ENCODE data around the gene DCTN1. TPM values are rescaled to one million over a fixed set of nuclear protein-coding genes. Genes with fewer than 3 reads are reported as not detected.

Gene DCTN1
- 100 to 1,000 TPM in 2 of 3 donors, 10 to 100 TPM in 1; 92.2 to 125 (median 103) TPM for total RNA-seq

DNA sequence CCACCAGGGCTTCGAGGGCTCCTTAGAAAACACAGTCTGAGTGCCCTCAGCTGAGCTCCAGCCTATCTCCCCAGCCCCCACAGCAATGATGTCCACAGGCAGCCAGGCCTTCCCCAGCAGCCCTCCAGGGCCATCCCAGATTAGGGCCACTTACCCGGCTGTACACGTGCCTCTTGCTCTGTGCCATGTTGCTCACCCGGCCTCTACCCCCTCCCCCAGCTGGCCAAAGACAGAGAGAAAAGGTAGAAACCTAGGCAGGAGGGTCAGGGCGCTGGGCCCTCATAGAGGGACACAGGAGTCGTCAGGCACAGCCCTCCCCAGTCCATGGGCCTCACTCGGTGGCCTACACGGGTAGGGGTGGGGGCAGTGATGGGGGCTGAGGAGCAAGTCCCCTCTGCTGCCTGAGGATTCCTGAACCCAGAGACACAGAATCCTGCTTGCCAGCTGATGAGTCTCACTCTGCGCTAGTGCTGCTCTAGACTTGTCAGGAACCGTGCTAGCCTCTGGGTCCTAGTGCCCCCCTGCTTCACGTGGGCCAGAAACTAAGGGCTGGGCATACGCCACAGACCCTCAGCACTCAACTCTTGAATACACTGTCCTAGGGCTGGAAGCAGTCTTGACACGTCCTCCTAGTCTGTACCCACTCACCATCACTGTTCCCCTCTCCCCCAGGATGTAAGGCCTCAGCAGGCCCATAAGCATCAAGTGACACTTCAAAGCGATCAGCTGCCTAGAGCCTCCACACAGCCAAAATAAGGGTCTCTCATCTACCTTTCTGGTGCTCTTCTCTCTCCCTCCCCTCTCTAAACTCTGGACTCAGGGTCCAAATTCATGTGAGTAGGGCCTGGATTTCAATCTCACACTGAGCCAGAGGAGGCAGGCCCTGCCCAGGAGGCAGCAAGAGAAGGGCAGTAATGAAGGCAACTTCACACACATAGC is at the start of gene DCTN1:
Gene DCTN1 (minus strand): TSS at position 461 of the 939 bp plus-strand sequence. CDS start 274 bp downstream, at position 187.
- Histone ChIP-seq H3K9me3 (no peaks in the 10 kb centered on the region), H3K27me3 (no peaks in the 10 kb centered on the region), H3K4me3 (peak within 1 kb of the TSS; percentile 37 to 63 (median 42)), H3K4me1 (peaks cover 0 to 24% of the 10 kb centered on the region in 2 donors), H3K36me3 (no peaks in the 10 kb centered on the region), H3K27ac (peak within 1 kb of the TSS; percentile 3 to 10)
- TF ChIP-seq CTCF (IDR thresholded peaks at IDR 0.05) (no peak), POLR2AphosphoS5 (IDR thresholded peaks at IDR 0.05) (no peak), POLR2A (IDR thresholded peaks at IDR 0.05) (no peak)
- no peak for DNase-seq (ENCODE audit: low spot score in 2 of 2)
- intact Hi-C loops (cut with DNase I; ENCODE audit: low total_unique reads): no loop called here

DNA sequence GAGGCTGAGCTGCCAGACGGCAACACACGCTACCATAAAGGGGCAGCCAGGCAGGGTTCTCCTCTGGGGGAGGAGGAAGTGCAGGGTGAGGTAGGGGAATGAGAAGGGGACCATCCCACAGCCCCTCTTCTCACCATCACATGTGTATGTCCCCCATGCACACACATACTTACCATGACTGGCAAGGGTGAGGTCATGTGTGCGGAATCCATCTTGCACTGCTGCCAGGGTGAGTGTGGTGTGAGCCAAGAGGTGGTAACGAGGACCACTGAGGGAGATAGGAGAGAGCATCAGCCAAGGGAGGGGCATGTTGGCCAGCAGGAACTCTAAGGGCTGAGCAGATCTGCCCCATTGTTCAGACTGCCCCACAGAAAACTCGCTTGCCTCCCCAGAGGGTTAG is 48.6 kb upstream of the DCTN1 start:
- Histone ChIP-seq H3K4me3 (no peak overlapping the region), H3K36me3 (no peaks in the 10 kb centered on the region), H3K27me3 (no peaks in the 10 kb centered on the region), H3K4me1 (no peaks in the 10 kb centered on the region), H3K9me3 (no peaks in the 10 kb centered on the region), H3K27ac (no peak overlapping the region)
- intact Hi-C loops (cut with DNase I; ENCODE audit: low total_unique reads): no loop called here
- no peak for DNase-seq (ENCODE audit: low spot score in 2 of 2)
- TF ChIP-seq POLR2AphosphoS5 (IDR thresholded peaks at IDR 0.05): no peak
- TF ChIP-seq CTCF (IDR thresholded peaks at IDR 0.05): no peak
- no peak for TF ChIP-seq POLR2A (IDR thresholded peaks at IDR 0.05)

- H3K4me3 ChIP-seq: no peak overlapping the region
- no peak for TF ChIP-seq POLR2AphosphoS5 (IDR thresholded peaks at IDR 0.05)
- no peak for TF ChIP-seq POLR2A (IDR thresholded peaks at IDR 0.05)
- TF ChIP-seq CTCF (IDR thresholded peaks at IDR 0.05): no peak
- no peaks in the 10 kb centered on the region for H3K4me1 ChIP-seq
- H3K27ac ChIP-seq: no peak overlapping the region
- no peaks in the 10 kb centered on the region for H3K36me3 ChIP-seq
- no peaks in the 10 kb centered on the region for H3K27me3 ChIP-seq
- no peak for DNase-seq (ENCODE audit: low spot score in 2 of 2)
- intact Hi-C loops (cut with DNase I; ENCODE audit: low total_unique reads): no loop called here
- H3K9me3 ChIP-seq: no peaks in the 10 kb centered on the region
These were observed 47.4 kb upstream of the DCTN1 start for GRCh38 chr2:74427551-74427950.

GRCh38 chr2:74426181-74426758 is 46.2 kb upstream of the DCTN1 start:
- no peak overlapping the region for H3K4me3 ChIP-seq
- no peak for DNase-seq (ENCODE audit: low spot score in 2 of 2)
- intact Hi-C loops (cut with DNase I; ENCODE audit: low total_unique reads): no loop called here
- H3K9me3 ChIP-seq: no peaks in the 10 kb centered on the region
- H3K27me3 ChIP-seq: no peaks in the 10 kb centered on the region
- no peaks in the 10 kb centered on the region for H3K4me1 ChIP-seq
- H3K27ac ChIP-seq: no peak overlapping the region
- no peaks in the 10 kb centered on the region for H3K36me3 ChIP-seq
- TF ChIP-seq CTCF (IDR thresholded peaks at IDR 0.05): no peak
- TF ChIP-seq POLR2A (IDR thresholded peaks at IDR 0.05): no peak
- TF ChIP-seq POLR2AphosphoS5 (IDR thresholded peaks at IDR 0.05): no peak

DNA sequence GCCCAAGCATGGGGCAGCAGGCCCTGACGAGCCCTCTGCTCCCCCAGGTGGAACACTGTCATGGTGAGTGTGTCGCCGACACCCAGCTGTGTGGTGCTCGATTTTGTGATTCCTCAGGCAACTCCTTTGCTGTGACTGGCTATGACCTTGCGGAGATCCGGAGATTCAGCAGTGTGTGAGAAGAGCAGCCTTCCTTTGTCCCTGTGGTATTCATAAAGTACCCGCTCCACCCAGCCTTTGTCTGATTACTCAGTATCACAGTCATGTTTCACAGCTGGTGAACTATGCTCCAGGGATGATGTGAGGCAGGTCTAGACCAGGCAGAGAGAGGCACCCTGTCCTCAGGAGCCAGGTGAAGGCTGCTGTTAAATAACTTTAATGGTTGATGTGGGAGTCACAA is 45.4 kb upstream of the DCTN1 start:
- intact Hi-C loops (cut with DNase I; ENCODE audit: low total_unique reads): no loop called here
- Histone ChIP-seq H3K27ac (no peak overlapping the region), H3K4me3 (no peak overlapping the region), H3K9me3 (no peaks in the 10 kb centered on the region), H3K36me3 (no peaks in the 10 kb centered on the region), H3K4me1 (no peaks in the 10 kb centered on the region), H3K27me3 (no peaks in the 10 kb centered on the region)
- DNase-seq (ENCODE audit: low spot score in 2 of 2): no peak
- TF ChIP-seq CTCF (IDR thresholded peaks at IDR 0.05) (no peak), POLR2AphosphoS5 (IDR thresholded peaks at IDR 0.05) (no peak)

Data from breast epithelium (tissue), 4 donors.